ENCODE data around the gene FAM185A. TPM values are rescaled to one million over a fixed set of nuclear protein-coding genes. Genes with fewer than 3 reads are reported as not detected.

FAM185A gene
- polyA plus RNA-seq, 3 donors = 2.5 to 6.8 (median 4.8) TPM

DNA sequence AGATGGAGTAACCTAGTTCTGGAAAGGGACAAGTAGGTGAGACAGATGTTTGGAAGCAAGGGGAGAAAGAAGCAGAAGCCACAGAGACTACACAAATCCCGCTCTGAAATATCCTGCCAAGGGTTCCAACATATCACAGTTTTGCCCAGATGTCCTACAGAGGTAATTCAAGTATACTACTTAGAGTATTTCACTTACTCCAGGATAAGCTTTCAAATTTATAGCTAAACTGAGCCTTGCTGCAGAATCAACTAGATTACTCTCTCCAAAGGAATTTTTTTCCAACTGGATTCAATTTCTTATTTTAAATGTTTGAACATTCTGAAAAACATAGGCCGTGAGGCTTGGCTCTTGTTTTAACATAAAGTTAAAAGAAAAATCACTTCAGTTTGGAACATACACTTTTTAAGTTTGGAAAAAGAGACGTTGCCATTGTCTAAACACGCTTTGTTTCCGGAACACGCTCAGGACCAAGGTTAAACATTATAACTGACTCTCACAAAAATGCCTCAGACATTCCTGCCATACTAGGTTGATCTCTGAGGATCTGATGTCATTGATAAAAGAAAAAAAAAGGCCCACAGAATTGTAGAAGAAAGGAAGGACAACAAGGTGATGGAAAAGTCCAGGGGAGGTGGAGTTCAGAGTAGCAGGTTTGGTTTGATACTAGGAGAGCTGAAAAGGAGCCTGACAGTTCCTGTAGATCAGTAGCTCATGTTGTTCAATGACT is 74.8 kb downstream of the FAM185A start:
- Histone ChIP-seq H3K27ac (ENCODE audit: low read depth in 1 of 2, low read length in 2 of 2) (no peak overlapping the region), H3K36me3 (replicated peaks in 1 of 2; ENCODE audit: control insufficient read depth in 1 of 2, insufficient read depth in 2 of 2, low read length in 2 of 2) (peaks cover 0 to 2% of the 10 kb centered on the region in 2 donors), H3K79me2 (ENCODE audit: insufficient read depth, low read length) (no peaks in the 10 kb centered on the region), H4K20me1 (ENCODE audit: insufficient read depth, low read length) (no peaks in the 10 kb centered on the region), H3K4me2 (replicated peaks; ENCODE audit: extremely low read depth, low read length, poor library complexity, severe bottlenecking) (no peak overlapping the region), H3K9ac (ENCODE audit: insufficient read depth, low read length, poor library complexity, severe bottlenecking) (no peak overlapping the region), H3K27me3 (ENCODE audit: control insufficient read depth in 2 of 2, insufficient read depth in 2 of 2, low read length in 2 of 2) (no peaks in the 10 kb centered on the region), H3K4me3 (replicated peaks in 1 of 3; ENCODE audit: low read depth in 2 of 3, low read length in 3 of 3) (no peak overlapping the region), H2AFZ (ENCODE audit: insufficient read depth, low read depth, low read length, poor library complexity, severe bottlenecking) (no peak overlapping the region), H3K4me1 (ENCODE audit: control insufficient read depth in 1 of 2, insufficient read depth in 2 of 2, low read length in 2 of 2) (no peaks in the 10 kb centered on the region), H3K9me3 (replicated peaks in 1 of 2; ENCODE audit: control insufficient read depth in 1 of 2, insufficient read depth in 1 of 2, low read length in 2 of 2) (no peaks in the 10 kb centered on the region)
- 100% methylated on average over 1 of the region's 6 CpGs for WGBS (ENCODE audit: insufficient coverage)
- no peak for DNase-seq
- Mint-ChIP-seq H3K27ac (no peak overlapping the region), H3K36me3 (peaks cover 3 to 17% of the 10 kb centered on the region in 2 donors), H3K4me1 (no peaks in the 10 kb centered on the region), H3K4me3 (no peak overlapping the region), H3K27me3 (ENCODE audit: low read depth in 3 of 3) (peaks cover 0 to 1% (median 1%) of the 10 kb centered on the region in 3 donors), H3K9me3 (peaks cover 0 to 3% (median 0%) of the 10 kb centered on the region in 7 donors)
- intact Hi-C loops (cut with micrococcal nuclease) = no loop called here
- TF ChIP-seq, protein P1, sequence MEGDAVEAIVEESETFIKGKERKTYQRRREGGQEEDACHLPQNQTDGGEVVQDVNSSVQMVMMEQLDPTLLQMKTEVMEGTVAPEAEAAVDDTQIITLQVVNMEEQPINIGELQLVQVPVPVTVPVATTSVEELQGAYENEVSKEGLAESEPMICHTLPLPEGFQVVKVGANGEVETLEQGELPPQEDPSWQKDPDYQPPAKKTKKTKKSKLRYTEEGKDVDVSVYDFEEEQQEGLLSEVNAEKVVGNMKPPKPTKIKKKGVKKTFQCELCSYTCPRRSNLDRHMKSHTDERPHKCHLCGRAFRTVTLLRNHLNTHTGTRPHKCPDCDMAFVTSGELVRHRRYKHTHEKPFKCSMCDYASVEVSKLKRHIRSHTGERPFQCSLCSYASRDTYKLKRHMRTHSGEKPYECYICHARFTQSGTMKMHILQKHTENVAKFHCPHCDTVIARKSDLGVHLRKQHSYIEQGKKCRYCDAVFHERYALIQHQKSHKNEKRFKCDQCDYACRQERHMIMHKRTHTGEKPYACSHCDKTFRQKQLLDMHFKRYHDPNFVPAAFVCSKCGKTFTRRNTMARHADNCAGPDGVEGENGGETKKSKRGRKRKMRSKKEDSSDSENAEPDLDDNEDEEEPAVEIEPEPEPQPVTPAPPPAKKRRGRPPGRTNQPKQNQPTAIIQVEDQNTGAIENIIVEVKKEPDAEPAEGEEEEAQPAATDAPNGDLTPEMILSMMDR (IDR thresholded peaks at IDR 0.05) = no peak

GRCh38 chr7:102828286-102828685 is 79.5 kb downstream of the FAM185A start:
- no peak overlapping the region for H2AFZ ChIP-seq (ENCODE audit: insufficient read depth, low read depth, low read length, poor library complexity, severe bottlenecking)
- Mint-ChIP-seq H3K27ac (no peak overlapping the region), H3K4me3 (no peak overlapping the region), H3K36me3 (peaks cover 14 to 26% of the 10 kb centered on the region in 2 donors), H3K9me3 (peaks cover 0 to 3% (median 0%) of the 10 kb centered on the region in 7 donors), H3K27me3 (ENCODE audit: low read depth in 3 of 3) (peaks cover 0 to 1% (median 0%) of the 10 kb centered on the region in 3 donors), H3K4me1 (no peaks in the 10 kb centered on the region)
- intact Hi-C loops (cut with micrococcal nuclease) = no loop called here
- no peaks in the 10 kb centered on the region for H3K4me1 ChIP-seq (ENCODE audit: control insufficient read depth in 1 of 2, insufficient read depth in 2 of 2, low read length in 2 of 2)
- WGBS (ENCODE audit: insufficient coverage) = no CpG with 5 or more reads among the region's 2 CpGs
- H4K20me1 ChIP-seq (ENCODE audit: insufficient read depth, low read length) = no peaks in the 10 kb centered on the region
- H3K27me3 ChIP-seq (ENCODE audit: control insufficient read depth in 2 of 2, insufficient read depth in 2 of 2, low read length in 2 of 2) = no peaks in the 10 kb centered on the region
- no peak overlapping the region for H3K27ac ChIP-seq (ENCODE audit: low read depth in 1 of 2, low read length in 2 of 2)
- no peak for DNase-seq
- no peak overlapping the region for H3K4me2 ChIP-seq (replicated peaks; ENCODE audit: extremely low read depth, low read length, poor library complexity, severe bottlenecking)
- no peaks in the 10 kb centered on the region for H3K79me2 ChIP-seq (ENCODE audit: insufficient read depth, low read length)
- H3K36me3 ChIP-seq (replicated peaks in 1 of 2; ENCODE audit: control insufficient read depth in 1 of 2, insufficient read depth in 2 of 2, low read length in 2 of 2) = peaks cover 0 to 5% of the 10 kb centered on the region in 2 donors
- TF ChIP-seq, protein P1 (IDR thresholded peaks at IDR 0.05) = no peak
- H3K4me3 ChIP-seq (replicated peaks in 1 of 3; ENCODE audit: low read depth in 2 of 3, low read length in 3 of 3) = no peak overlapping the region
- no peaks in the 10 kb centered on the region for H3K9me3 ChIP-seq (replicated peaks in 1 of 2; ENCODE audit: control insufficient read depth in 1 of 2, insufficient read depth in 1 of 2, low read length in 2 of 2)
- H3K9ac ChIP-seq (ENCODE audit: insufficient read depth, low read length, poor library complexity, severe bottlenecking) = no peak overlapping the region

All from CD14-positive monocyte (primary cell).